Tibial nerve (tissue), 4 donors: ENCODE measurements around the gene SPINT1. TPM values are rescaled to one million over a fixed set of nuclear protein-coding genes. Genes with fewer than 3 reads are reported as not detected.
"Not testable (repeated sequence)": the region's sequence is repeated elsewhere in the genome, so short reads cannot be mapped to it uniquely, and the experiment has no call there.

ENCODE experiments used
- DNase-seq, 2 donors: peaks; one replicate each; pipeline ENCODE4 v3.0.0-alpha.2; 2019; ENCODE audit warnings: low spot score in 2 of 2
- H3K27ac ChIP-seq, 4 donors: fragments of 200-600 bp; sonication (generic) in 3 of 4; one replicate each; pipeline ENCODE4 v1.5.1; 2017 to 2019; ENCODE audit warnings: mild to moderate bottlenecking in 1 of 4
- H3K27me3 ChIP-seq, 2 donors: fragments of 200-600 bp; sonication (generic) in 1 of 2; one replicate each; pipeline versions ENCODE4 v1.5.1 to v1.6.0; 2017 to 2019
- H3K36me3 ChIP-seq, 3 donors: fragments of 200-600 bp; sonication (generic); one replicate each; pipeline ENCODE4 v1.5.1; 2018 to 2019
- H3K4me1 ChIP-seq, 4 donors: fragments of 200-600 bp; sonication (generic) in 3 of 4; one replicate each; pipeline ENCODE4 v1.5.1; 2017 to 2019
- H3K4me3 ChIP-seq, 4 donors: fragments of 200-600 bp; sonication (generic) in 3 of 4; one replicate each; pipeline ENCODE4 v1.5.1; 2017 to 2019; ENCODE audit warnings: mild to moderate bottlenecking in 1 of 4, moderate library complexity in 1 of 4
- H3K9me3 ChIP-seq, 4 donors: fragments of 200-600 bp; sonication (generic) in 3 of 4; one replicate each; pipeline ENCODE4 v1.5.1; 2017 to 2019
- EP300 ChIP-seq, 2 donors: sonication (generic); formaldehyde crosslinking; IDR thresholded peaks; one replicate each; pipeline ENCODE4 v1.6.1; 2017; ENCODE audit warnings: antibody characterized with exemption in 2 of 2, mild to moderate bottlenecking in 1 of 2
- POLR2A ChIP-seq, 2 donors: fragments of 450-650 bp; IDR thresholded peaks; one replicate each; pipeline ENCODE4 v1.6.1; 2017; ENCODE audit warnings: antibody characterized with exemption in 2 of 2, mild to moderate bottlenecking in 2 of 2, moderate library complexity in 2 of 2
- WGBS, 2 donors: methylation state at CpG; one replicate each; pipeline ENCODE4 v1.1.5; 2018; 5-methylcytosine and 5-hydroxymethylcytosine counted together
- total RNA-seq, 4 donors: library from RNA; depleted of rRNA; stranded (reverse); fragments of >200 nt; gene quantifications; one replicate each; pipeline ENCODE4 v1.1.0, GENCODE V29; 2016
- TF ChIP-seq, protein P1 (sequence below), 5 experiments: fragments of 200-600 bp in 3 of 5; fragments of 450-650 bp in 2 of 5; sonication (generic) in 3 of 5; IDR thresholded peaks; one replicate each; pipeline ENCODE4 v1.5.1; 2016 to 2019; ENCODE audit warnings: antibody characterized with exemption in 5 of 5, mild to moderate bottlenecking in 3 of 5, moderate library complexity in 2 of 5

The SPINT1 gene
- total RNA-seq, 4 donors from 2014 or later = 1.1 to 12.0 (median 4.2) TPM

DNA sequence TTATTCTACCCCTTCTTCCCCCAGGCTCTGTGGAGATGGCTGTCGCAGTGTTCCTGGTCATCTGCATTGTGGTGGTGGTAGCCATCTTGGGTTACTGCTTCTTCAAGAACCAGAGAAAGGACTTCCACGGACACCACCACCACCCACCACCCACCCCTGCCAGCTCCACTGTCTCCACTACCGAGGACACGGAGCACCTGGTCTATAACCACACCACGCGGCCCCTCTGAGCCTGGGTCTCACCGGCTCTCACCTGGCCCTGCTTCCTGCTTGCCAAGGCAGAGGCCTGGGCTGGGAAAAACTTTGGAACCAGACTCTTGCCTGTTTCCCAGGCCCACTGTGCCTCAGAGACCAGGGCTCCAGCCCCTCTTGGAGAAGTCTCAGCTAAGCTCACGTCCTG lies 12.9 kb downstream of the SPINT1 start:
- Histone ChIP-seq H3K4me1 (peaks cover 0 to 6% (median 0%) of the 10 kb centered on the region in 4 donors), H3K27me3 (no peaks in the 10 kb centered on the region), H3K4me3 (no peak overlapping the region), H3K27ac (no peak overlapping the region), H3K36me3 (no peaks in the 10 kb centered on the region), H3K9me3 (no peaks in the 10 kb centered on the region)
- no peak for TF ChIP-seq POLR2A (IDR thresholded peaks at IDR 0.05)
- TF ChIP-seq, protein P1, sequence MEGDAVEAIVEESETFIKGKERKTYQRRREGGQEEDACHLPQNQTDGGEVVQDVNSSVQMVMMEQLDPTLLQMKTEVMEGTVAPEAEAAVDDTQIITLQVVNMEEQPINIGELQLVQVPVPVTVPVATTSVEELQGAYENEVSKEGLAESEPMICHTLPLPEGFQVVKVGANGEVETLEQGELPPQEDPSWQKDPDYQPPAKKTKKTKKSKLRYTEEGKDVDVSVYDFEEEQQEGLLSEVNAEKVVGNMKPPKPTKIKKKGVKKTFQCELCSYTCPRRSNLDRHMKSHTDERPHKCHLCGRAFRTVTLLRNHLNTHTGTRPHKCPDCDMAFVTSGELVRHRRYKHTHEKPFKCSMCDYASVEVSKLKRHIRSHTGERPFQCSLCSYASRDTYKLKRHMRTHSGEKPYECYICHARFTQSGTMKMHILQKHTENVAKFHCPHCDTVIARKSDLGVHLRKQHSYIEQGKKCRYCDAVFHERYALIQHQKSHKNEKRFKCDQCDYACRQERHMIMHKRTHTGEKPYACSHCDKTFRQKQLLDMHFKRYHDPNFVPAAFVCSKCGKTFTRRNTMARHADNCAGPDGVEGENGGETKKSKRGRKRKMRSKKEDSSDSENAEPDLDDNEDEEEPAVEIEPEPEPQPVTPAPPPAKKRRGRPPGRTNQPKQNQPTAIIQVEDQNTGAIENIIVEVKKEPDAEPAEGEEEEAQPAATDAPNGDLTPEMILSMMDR (IDR thresholded peaks at IDR 0.05) = no peak
- DNase-seq = no peak
- WGBS, 2 donors = 84 to 92% methylated on average over 7 to 8 of the region's 8 CpGs

DNA sequence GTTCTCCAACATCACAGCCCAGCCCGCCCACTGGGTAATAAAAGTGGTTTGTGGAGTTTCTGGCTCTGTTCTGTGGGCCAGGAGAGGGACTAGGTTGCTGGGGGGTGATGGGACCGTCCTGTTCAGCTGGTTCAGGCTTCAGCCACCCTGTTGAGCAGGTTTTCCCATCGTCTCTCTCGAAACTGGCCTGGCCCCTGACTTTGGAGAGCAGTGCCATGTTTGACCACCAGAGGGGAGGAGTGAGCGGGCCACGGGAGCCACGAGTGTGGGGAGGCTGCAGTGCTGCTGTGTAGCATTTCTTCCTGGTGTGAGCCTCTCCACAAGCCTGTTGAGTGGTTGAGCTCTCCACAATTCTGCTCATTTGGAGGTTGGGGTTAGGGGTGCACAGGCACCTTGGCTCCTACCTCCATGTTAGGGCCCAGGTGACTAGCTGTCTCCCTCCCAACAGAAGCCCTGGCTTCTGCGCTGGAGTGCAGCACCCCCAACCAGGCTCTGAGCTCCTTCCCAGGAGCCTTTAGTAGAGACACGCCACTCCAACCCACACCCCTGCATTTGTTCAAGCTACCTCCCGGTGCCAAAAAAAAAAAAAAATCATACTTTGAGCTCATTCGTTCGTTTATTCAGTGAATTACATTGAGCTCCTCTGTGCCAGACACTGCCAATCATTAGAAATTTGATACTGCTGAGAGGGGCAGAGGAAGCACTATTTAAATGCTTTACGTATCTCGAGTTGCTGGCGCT lies 13.9 kb downstream of the SPINT1 start:
- no peak overlapping the region for H3K4me3 ChIP-seq
- no peak overlapping the region for H3K27ac ChIP-seq
- TF ChIP-seq POLR2A (IDR thresholded peaks at IDR 0.05) = no peak
- TF ChIP-seq, protein P1 (IDR thresholded peaks at IDR 0.05) = peak; percentile 90 to 97 (median 92)
- H3K27me3 ChIP-seq = no peaks in the 10 kb centered on the region
- WGBS, 2 donors = 29 to 31% methylated on average over 15 of the region's 15 CpGs
- no peaks in the 10 kb centered on the region for H3K36me3 ChIP-seq
- H3K4me1 ChIP-seq = peaks cover 0 to 6% (median 0%) of the 10 kb centered on the region in 4 donors
- peak; percentile 56 to 69 for DNase-seq
- H3K9me3 ChIP-seq = no peaks in the 10 kb centered on the region

GRCh38 chr15:40858706-40859105 lies 14.9 kb downstream of the SPINT1 start:
- H3K4me1 ChIP-seq = peaks cover 0 to 6% (median 0%) of the 10 kb centered on the region in 4 donors
- DNase-seq = no peak
- H3K27me3 ChIP-seq = peaks cover 0 to under 1% of the 10 kb centered on the region in 2 donors
- no peaks in the 10 kb centered on the region for H3K36me3 ChIP-seq
- no peak overlapping the region for H3K4me3 ChIP-seq
- no peaks in the 10 kb centered on the region for H3K9me3 ChIP-seq
- TF ChIP-seq EP300 (IDR thresholded peaks at IDR 0.05) (no peak), POLR2A (IDR thresholded peaks at IDR 0.05) (no peak)
- TF ChIP-seq, protein P1 (IDR thresholded peaks at IDR 0.05) = no peak
- WGBS, 2 donors = 70 to 73% methylated on average over 10 of the region's 10 CpGs
- H3K27ac ChIP-seq = no peak overlapping the region

DNA sequence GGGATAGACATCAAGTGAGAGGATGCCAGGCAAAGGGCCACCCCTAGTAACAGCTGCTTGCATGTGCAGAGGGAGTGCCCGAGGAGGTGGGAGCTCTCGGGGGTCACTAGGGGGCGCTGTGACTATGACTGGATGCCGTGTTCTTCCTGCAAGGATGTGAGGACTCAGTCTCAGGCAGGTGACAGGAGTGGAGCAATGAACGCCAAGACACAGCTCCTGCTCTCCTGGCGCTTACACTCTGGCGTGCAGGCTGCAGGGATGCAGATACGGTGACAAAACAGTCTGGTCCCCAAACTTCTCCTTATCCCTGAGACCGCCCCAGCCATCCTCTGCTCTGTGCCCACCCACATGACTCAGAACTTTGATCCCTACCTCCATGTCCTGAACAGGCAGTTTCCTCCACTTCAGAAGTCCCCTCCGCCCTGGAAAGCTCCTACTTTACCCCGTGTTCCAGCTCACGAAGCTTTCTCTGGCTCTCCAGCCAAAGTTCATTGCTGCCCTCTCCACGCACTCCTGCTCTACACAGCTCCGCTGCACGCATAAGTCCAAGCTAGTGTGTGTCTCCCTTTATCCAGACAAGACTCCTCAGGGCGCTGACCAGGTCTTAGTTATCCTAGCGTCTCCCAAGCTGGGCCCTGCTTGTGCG lies 15.5 kb downstream of the SPINT1 start:
- H3K27me3 ChIP-seq = peaks cover 0 to 7% of the 10 kb centered on the region in 2 donors
- 47 to 67% methylated on average over 12 to 18 of the region's 18 CpGs for WGBS, 2 donors
- H3K4me1 ChIP-seq = peaks cover 0 to 6% (median 0%) of the 10 kb centered on the region in 4 donors
- TF ChIP-seq EP300 (IDR thresholded peaks at IDR 0.05) = no peak
- TF ChIP-seq, protein P1 (IDR thresholded peaks at IDR 0.05) = peak; percentile 35 to 70 (median 55)
- no peak overlapping the region for H3K27ac ChIP-seq
- H3K4me3 ChIP-seq = no peak overlapping the region
- peak in 1 of 2 donors; percentile 47 for DNase-seq
- H3K36me3 ChIP-seq = no peaks in the 10 kb centered on the region
- H3K9me3 ChIP-seq = no peaks in the 10 kb centered on the region

GRCh38 chr15:40861147-40861546 lies 17.3 kb downstream of the SPINT1 start:
- DNase-seq, H3K36me3 ChIP-seq, H3K4me3 ChIP-seq, H3K9me3 ChIP-seq, H3K27ac ChIP-seq, H3K4me1 ChIP-seq: not testable (repeated sequence)
- H3K27me3 ChIP-seq = peaks cover 0 to 11% of the 10 kb centered on the region in 2 donors
- WGBS, 2 donors = 71 to 73% methylated on average over 4 of the region's 4 CpGs
